GM12874 (cell line): ENCODE data around the gene GIPC1.
A peak's percentile ranks its signal among the peaks of the same experiment; 100 is the strongest.

ENCODE experiments used
- CTCF ChIP-seq: IDR thresholded peaks from 2 replicates; pipeline ENCODE4 v1.5.1; 2011; ENCODE audit warnings: low read depth, mild to moderate bottlenecking, control low read depth, low read length, moderate library complexity; ENCODE audit not compliant: insufficient read depth

The GIPC1 gene

DNA sequence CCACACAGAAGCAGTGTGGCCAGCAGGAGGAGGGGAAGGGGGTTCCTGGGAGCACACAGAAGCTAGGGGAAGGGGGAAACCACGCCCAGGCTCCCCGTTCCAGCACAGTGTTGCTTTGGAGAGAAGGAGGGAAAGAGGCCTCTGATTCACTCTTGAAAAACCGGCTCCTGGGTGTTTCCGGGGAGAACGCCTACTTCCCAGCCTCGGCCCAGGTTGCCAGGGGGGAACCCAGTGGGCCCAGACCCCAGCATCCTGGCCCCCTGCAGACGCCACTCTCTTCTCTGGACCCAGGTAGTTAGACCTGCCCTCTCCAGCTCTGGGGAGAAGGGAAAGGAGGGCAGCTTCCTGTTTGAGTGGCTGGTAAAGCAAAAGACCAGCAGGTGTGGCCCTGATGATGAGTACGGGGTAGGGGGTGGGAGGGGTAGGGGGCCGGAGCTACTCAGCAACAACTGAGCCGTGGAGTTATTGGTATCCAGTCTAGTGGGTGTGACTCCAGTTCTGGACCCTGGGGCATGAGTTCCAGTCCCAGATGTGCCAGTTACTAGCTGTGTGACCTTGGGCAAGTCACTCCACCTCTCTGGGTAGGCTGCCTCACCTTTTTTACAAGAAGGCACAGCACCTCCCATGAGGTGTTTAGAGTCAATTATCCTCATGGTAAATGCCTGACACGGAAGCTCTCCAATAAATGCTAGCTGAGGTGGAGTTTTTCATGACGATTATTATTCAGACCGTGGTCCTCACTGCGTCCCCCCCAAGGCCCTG, 836 bp downstream of the GIPC1 start:
- TF ChIP-seq CTCF: no peak

DNA sequence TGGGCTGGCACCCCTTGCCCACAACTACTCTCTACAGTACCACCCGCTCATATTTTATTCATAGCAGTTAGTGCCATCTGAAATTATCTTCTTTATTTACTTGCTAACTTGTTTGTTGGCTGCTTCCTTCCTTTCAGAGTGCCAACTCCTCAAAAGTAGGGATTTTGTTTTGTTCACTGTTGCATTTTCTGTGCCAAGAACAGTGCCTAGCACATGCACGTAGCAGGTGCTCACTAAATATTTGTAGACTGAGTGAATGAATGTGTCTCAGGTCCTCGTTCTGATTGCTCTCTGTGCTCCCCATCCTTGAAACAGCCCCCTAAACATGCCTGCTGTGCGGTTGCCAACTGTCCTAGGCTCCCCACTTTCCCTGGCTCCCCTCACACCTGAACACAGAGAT, 1.5 kb downstream of the GIPC1 start:
- no peak for TF ChIP-seq CTCF

DNA sequence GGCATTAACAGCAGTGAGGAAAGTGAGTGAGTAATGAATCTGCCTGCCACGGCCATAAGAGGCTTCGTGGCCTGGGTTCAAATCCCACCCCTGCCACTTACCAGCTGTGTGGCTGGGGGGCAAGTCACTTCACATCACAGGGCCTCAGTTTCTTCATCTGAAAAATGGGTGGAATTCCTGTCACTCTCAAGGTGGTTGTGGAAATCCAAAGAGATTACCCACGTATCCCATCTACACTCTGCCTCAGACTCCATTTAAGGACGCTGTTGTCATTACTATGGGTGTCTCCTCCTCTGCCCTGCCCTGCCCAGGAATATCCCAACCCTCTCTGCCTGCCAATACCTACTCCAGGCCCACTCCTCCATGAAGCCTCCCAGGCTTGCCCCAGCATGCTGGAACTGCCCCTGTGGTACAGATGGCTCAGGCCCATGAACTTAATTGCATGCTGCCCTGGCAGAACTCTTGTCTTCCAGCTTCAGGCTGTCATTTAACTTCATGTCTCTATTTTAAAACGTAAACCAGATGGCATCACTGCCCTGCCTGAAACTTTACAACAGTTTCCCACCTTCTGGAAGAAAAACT, 3.1 kb downstream of the GIPC1 start:
- no peak for TF ChIP-seq CTCF

- TF ChIP-seq CTCF: no peak
These were observed 8.4 kb downstream of the GIPC1 start for GRCh38 chr19:14487370-14488125.

DNA sequence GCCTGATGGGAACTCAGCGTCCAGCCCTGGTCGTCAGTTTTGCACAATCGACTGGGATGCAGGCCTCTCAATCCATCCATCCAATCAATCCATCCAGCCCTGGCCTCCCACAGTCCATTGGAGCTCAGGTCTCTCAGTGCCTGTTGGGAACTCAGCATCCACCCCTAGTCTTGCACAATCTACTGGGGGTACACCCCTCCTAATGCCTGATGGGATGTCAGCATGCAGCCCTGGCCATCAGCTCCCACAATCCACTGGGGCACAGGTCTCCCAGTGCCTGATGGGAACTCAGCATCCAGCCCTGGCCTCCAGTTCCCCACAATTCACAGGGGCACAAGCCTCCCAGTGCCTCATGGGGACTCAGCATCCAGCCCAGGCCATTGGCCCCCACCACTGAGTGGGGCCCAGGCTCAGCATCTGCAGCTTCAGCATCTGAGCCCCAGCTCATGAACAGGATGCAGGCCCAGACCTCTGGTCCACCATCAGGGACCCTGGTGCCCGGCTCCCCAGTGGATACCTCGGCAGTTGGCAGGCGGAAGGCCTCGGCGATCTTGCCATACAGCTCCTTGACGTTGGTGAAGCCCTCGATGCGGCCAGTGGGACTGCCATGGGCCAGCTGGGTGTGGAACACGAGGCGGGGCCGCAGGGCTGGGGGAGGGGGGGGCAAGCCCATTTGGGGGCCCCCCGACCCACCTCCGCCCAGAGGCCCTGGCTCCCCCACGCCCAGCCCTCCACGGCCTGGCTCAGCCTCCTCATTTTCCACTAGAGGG, 13.6 kb downstream of the GIPC1 start:
- TF ChIP-seq CTCF: no peak

GRCh38 chr19:14480700-14481079, 15.2 kb downstream of the GIPC1 start:
- no peak for TF ChIP-seq CTCF

- peak; percentile 98 for TF ChIP-seq CTCF
These were observed 15.8 kb downstream of the GIPC1 start for GRCh38 chr19:14479975-14480699.
